GM19035 (cell line): ENCODE data around the gene SCAI.

Experiments used
- ATAC-seq: cut with Tn5 transposase; IDR thresholded peaks from one replicate; pipeline ENCODE4 v1.9.1; 2021; ENCODE audit not compliant: unreplicated experiment

The SCAI gene

DNA sequence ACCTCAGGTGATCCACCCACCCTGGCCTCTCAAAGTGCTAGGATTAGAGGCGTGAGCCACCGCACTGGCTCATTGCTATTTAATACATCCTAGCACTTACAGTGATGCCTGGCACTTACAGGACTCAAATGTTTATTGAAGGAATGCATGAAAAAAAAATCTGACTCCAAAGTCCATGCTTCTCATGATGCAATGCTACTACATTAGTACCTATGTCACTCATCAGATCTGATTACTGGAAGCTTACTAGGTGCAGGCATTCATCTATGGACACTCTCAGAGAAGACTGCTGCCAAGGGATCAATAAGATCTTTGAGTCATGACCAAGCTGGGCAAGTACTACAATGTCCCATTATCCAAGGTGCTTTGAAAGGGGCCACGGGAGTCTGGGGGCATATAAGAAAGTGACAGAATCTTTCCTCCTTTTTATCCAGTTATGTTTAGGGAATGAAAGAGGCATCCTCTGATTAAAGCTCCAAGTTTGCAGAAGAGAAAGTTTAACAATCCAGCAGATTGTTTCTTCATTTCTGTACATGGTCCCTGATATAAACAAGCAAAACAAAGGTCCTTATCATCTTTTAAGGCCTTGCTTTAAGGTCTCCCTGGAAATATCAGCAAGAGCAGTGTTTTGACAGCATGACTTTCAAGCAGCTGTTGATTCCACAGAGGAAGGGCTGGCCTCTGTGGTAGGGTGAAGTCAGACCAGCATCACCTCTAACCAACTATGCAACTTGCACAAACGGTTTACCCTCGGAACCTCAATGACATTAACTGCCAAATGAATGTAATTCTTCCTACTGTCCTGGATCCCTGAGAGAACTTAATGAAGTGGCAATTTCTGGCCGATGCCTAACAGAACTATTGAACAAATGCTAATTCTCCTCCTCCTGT lies 245.5 kb downstream of the SCAI start:
- no peak for ATAC-seq

GRCh38 chr9:124894741-124895170 lies 248.6 kb downstream of the SCAI start:
- ATAC-seq: no peak

DNA sequence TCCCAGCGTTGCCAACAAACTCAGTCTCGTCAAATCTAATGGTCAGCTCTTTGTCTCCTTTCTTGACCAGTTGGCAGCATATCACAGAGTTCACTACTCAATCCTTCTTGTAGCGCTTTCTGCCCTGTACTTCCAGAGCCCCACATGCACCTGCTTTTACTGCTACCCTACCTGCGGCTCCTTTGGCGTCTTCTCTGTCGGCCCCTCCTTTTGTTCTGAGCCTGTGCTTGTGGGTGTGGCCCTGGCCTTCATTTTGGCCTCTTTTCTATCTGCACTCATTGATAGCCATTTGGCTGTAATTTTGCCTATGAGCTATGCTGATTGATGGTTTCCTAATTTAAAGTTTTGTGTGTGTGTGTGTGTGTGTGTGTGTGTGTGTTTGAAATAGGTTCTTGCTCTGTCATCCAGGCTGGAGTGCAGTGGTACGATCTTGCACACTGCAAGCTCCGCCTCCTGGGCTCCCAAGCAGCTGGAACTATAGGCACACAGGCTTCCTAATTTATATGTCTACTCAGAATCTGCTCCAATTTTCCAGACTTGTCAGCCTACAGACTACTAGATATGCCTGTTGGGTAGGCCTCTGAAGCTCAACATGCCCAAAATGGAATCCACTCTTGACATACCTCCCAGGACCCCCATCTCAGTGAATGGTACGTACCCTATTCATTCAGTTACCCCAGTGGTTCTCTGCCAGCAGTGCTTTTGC lies 249.1 kb downstream of the SCAI start:
- no peak for ATAC-seq
